HepG2 (cell line): ENCODE data around the gene NGF. TPM values are rescaled to one million over a fixed set of nuclear protein-coding genes. Genes with fewer than 3 reads are reported as not detected.

Experiments used
- ATAC-seq: fragments of 200-7000 bp; cut with Tn5 transposase; 3 replicates; pipeline ENCODE4 v1.9.1; 2020; ENCODE audit warnings: mild to moderate bottlenecking, moderate library complexity
- BruUV-seq: library from RNA; stranded (reverse); fragments of 400-500 nt; replicated peaks from 2 replicates; lab custom pipeline; 2021; lab: Mats Ljungman, UMichigan
- CTCF ChIA-PET: fragments of 300-600 bp; formaldehyde crosslinking; extraction: SDS; loops from one replicate; lab custom pipeline; 2021; ENCODE audit warnings: low total read pairs, inconsistent platforms, low intra/inter-chr PET ratio; lab: Yijun Ruan, JAX
- POLR2A ChIA-PET: fragments of 350-600 bp; sonication (Branson Sonifier 250); formaldehyde crosslinking; loops from one replicate; lab custom pipeline; 2020; ENCODE audit warnings: antibody characterized with exemption, inconsistent platforms; lab: Yijun Ruan, JAX
- DNase-seq: peaks from one replicate; pipeline ENCODE4 v3.0.0-alpha.2; 2015; ENCODE audit warnings: low spot score
- FAIRE-seq: peaks from 3 replicates; lab custom pipeline; 2011; peaks lifted over from hg19 to GRCh38; lab: Jason Lieb, UNC
- H2AFZ ChIP-seq: one replicate; pipeline ENCODE4 v1.6.1; 2011; ENCODE audit warnings: low read length, inconsistent platforms
- H3K27ac ChIP-seq: fragments of 300-600 bp; 3 replicates; pipeline ENCODE4 v1.8.0; 2011; ENCODE audit warnings: mixed run types, mild to moderate bottlenecking, mixed read lengths, low read length, inconsistent platforms; ENCODE audit not compliant: insufficient read depth; ENCODE audit errors: extremely low read length
- H3K27me3 ChIP-seq, 2 experiments: fragments of 200-600 bp in 1 of 2; 2 replicates in 1 of 2; 3 replicates in 1 of 2; pipeline versions ENCODE4 v1.6.0 to v1.8.0; 2011; ENCODE audit warnings: low read length in 2 of 2, mild to moderate bottlenecking in 2 of 2, moderate library complexity in 2 of 2, inconsistent platforms in 1 of 2; ENCODE audit not compliant: insufficient read depth in 2 of 2, control insufficient read depth in 1 of 2
- H3K36me3 ChIP-seq, 2 experiments: fragments of 200-600 bp in 1 of 2; replicated peaks in 1 of 2; 2 replicates in 1 of 2; 3 replicates in 1 of 2; pipeline versions ENCODE4 v1.5.1 to v1.8.0; 2011; ENCODE audit warnings: low read length in 2 of 2, inconsistent platforms in 1 of 2; ENCODE audit not compliant: insufficient read depth in 2 of 2, control insufficient read depth in 1 of 2
- H3K4me1 ChIP-seq: 2 replicates; pipeline ENCODE4 v1.5.1; 2012; ENCODE audit warnings: low read length, inconsistent platforms; ENCODE audit not compliant: insufficient read depth
- H3K4me2 ChIP-seq: 2 replicates; pipeline ENCODE4 v1.6.0; 2011; ENCODE audit warnings: low read depth, low read length, inconsistent platforms
- H3K4me3 ChIP-seq, 3 experiments: fragments of 200-600 bp in 1 of 3; sonication (generic), shearing (Covaris generic) in 1 of 3; replicated peaks in 1 of 3; 2 replicates each; pipeline ENCODE4 v1.5.1; 2011 to 2016; ENCODE audit warnings: low read length in 3 of 3, inconsistent platforms in 2 of 3, low read depth in 2 of 3, mild to moderate bottlenecking in 2 of 3, control low read depth in 1 of 3, mixed read lengths in 1 of 3; ENCODE audit not compliant: insufficient read depth in 1 of 3
- H3K79me2 ChIP-seq: one replicate; pipeline ENCODE4 v1.6.1; 2011; ENCODE audit warnings: low read length, inconsistent platforms; ENCODE audit not compliant: insufficient read depth
- H3K9ac ChIP-seq: 2 replicates; pipeline ENCODE4 v1.6.0; 2011; ENCODE audit warnings: mild to moderate bottlenecking, low read depth, low read length, inconsistent platforms; ENCODE audit not compliant: insufficient read depth
- H3K9me3 ChIP-seq: 2 replicates; pipeline ENCODE4 v1.5.1; 2012; ENCODE audit warnings: mild to moderate bottlenecking, low read length
- H4K20me1 ChIP-seq: 2 replicates; pipeline ENCODE4 v1.6.0; 2011; ENCODE audit warnings: inconsistent platforms, mild to moderate bottlenecking, low read length, moderate library complexity; ENCODE audit not compliant: insufficient read depth
- CENPT ChIP-seq: sonication (generic); formaldehyde crosslinking; IDR thresholded peaks from 2 replicates; pipeline ENCODE4 v1.8.0; 2022; ENCODE audit warnings: low read depth, mild to moderate bottlenecking, moderate library complexity, missing genetic modification reagents
- GATAD1 ChIP-seq: IDR thresholded peaks from 2 replicates; pipeline ENCODE4 v1.6.1; 2016; ENCODE audit warnings: missing genetic modification reagents, missing compliant biosample characterization
- ZBTB42 ChIP-seq: sonication (generic); formaldehyde crosslinking; IDR thresholded peaks from 2 replicates; pipeline ENCODE4 v1.5.0; 2020; ENCODE audit warnings: mild to moderate bottlenecking, missing genetic modification reagents
- ZFP1 ChIP-seq: IDR thresholded peaks from 2 replicates; pipeline ENCODE4 v1.6.1; 2016
- ZIK1 ChIP-seq: sonication (generic); formaldehyde crosslinking; IDR thresholded peaks from 2 replicates; pipeline ENCODE4 v1.5.0; 2020; ENCODE audit warnings: mild to moderate bottlenecking, low read depth, missing genetic modification reagents, borderline replicate concordance
- ZXDC ChIP-seq: sonication (generic); formaldehyde crosslinking; IDR thresholded peaks from 2 replicates; pipeline ENCODE4 v1.5.0; 2020; ENCODE audit warnings: mild to moderate bottlenecking, missing genetic modification reagents
- in situ Hi-C: cut with HindIII; loops from 2 replicates; pipeline ENCODE4 v1.10.0; 2017; ENCODE audit warnings: low pct_unique_long_range_greater_than_20kb; ENCODE audit not compliant: extremely low pct_ligation_motif_present
- intact Hi-C: fragments of 100-400 bp; cut with micrococcal nuclease; formaldehyde crosslinking; loops from one replicate; pipeline ENCODE4 v1.10.0; 2022; ENCODE audit not compliant: unreplicated experiment
- polyA plus RNA-seq, 8 experiments: library from polyadenylated mRNA; depleted of rRNA in 3 of 8; stranded (reverse) in 7 of 8; unstranded in 1 of 8; fragments of >200 nt; fragmentation: Illumina TruSeq in 4 of 8; extraction: Trizol in 4 of 8; gene quantifications; 2 replicates each; pipeline versions ENCODE4 v1.2.1 to v1.2.3, GENCODE V29; 2011 to 2016; ENCODE audit warnings: low read depth in 4 of 8, missing spikeins in 1 of 8, mixed read lengths in 1 of 8; ENCODE audit not compliant: insufficient read depth in 1 of 8
- total RNA-seq, 5 experiments: library from RNA; depleted of rRNA; stranded (reverse); fragments of >200 nt; fragmentation: Illumina TruSeq; extraction: Trizol; gene quantifications; 2 replicates each; pipeline ENCODE4 v1.2.3, GENCODE V29; 2016; ENCODE audit warnings: low read depth in 1 of 5
- TF ChIP-seq, protein P1 (sequence below): sonication (generic); formaldehyde crosslinking; IDR thresholded peaks from 2 replicates; pipeline ENCODE4 v1.5.0; 2020; ENCODE audit warnings: mild to moderate bottlenecking, missing genetic modification reagents, borderline replicate concordance
- TF ChIP-seq, protein P2 (sequence below): sonication (generic); formaldehyde crosslinking; IDR thresholded peaks from 2 replicates; pipeline ENCODE4 v1.8.1; 2023; ENCODE audit warnings: missing genetic modification reagents, mild to moderate bottlenecking, borderline replicate concordance

NGF gene
- total and polyA plus RNA-seq, 2 of the 13 experiments (the other 11 are each of a cell fraction or from before 2014, with no cell fraction given), result not detected

DNA sequence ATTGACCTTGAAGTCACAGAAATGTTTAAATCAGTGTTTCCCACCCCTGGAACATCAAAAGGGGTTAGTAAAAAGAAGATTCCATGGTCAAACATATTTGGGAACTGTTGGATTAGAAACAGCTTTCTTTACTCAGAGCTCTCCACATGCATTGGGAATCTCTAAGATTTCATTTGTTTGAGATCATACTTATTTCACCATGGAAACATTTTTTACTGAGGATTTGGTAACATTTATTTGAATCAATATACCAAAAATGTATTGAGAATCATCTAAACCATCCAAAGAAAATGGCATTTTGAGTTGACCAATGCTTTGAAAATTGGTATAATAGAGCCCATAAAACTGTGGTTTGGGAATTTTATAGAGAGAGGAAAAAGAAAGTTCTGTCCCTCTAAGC, 25.3 kb downstream of the NGF start:
- no peaks in the 10 kb centered on the region for H3K4me1 ChIP-seq
- TF ChIP-seq GATAD1 (CRISPR knock-in tag), result no peak
- no peak for TF ChIP-seq CENPT (CRISPR knock-in tag)
- TF ChIP-seq ZXDC (CRISPR knock-in tag), result no peak
- TF ChIP-seq, protein P1, sequence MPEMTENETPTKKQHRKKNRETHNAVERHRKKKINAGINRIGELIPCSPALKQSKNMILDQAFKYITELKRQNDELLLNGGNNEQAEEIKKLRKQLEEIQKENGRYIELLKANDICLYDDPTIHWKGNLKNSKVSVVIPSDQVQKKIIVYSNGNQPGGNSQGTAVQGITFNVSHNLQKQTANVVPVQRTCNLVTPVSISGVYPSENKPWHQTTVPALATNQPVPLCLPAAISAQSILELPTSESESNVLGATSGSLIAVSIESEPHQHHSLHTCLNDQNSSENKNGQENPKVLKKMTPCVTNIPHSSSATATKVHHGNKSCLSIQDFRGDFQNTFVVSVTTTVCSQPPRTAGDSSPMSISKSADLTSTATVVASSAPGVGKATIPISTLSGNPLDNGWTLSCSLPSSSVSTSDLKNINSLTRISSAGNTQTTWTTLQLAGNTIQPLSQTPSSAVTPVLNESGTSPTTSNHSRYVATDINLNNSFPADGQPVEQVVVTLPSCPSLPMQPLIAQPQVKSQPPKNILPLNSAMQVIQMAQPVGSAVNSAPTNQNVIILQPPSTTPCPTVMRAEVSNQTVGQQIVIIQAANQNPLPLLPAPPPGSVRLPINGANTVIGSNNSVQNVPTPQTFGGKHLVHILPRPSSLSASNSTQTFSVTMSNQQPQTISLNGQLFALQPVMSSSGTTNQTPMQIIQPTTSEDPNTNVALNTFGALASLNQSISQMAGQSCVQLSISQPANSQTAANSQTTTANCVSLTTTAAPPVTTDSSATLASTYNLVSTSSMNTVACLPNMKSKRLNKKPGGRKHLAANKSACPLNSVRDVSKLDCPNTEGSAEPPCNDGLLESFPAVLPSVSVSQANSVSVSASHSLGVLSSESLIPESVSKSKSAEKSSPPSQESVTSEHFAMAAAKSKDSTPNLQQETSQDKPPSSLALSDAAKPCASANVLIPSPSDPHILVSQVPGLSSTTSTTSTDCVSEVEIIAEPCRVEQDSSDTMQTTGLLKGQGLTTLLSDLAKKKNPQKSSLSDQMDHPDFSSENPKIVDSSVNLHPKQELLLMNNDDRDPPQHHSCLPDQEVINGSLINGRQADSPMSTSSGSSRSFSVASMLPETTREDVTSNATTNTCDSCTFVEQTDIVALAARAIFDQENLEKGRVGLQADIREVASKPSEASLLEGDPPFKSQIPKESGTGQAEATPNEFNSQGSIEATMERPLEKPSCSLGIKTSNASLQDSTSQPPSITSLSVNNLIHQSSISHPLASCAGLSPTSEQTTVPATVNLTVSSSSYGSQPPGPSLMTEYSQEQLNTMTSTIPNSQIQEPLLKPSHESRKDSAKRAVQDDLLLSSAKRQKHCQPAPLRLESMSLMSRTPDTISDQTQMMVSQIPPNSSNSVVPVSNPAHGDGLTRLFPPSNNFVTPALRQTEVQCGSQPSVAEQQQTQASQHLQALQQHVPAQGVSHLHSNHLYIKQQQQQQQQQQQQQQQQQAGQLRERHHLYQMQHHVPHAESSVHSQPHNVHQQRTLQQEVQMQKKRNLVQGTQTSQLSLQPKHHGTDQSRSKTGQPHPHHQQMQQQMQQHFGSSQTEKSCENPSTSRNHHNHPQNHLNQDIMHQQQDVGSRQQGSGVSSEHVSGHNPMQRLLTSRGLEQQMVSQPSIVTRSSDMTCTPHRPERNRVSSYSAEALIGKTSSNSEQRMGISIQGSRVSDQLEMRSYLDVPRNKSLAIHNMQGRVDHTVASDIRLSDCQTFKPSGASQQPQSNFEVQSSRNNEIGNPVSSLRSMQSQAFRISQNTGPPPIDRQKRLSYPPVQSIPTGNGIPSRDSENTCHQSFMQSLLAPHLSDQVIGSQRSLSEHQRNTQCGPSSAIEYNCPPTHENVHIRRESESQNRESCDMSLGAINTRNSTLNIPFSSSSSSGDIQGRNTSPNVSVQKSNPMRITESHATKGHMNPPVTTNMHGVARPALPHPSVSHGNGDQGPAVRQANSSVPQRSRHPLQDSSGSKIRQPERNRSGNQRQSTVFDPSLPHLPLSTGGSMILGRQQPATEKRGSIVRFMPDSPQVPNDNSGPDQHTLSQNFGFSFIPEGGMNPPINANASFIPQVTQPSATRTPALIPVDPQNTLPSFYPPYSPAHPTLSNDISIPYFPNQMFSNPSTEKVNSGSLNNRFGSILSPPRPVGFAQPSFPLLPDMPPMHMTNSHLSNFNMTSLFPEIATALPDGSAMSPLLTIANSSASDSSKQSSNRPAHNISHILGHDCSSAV (CRISPR knock-in tag), result no peak
- no peak for TF ChIP-seq ZIK1
- no peak for TF ChIP-seq ZFP1 (CRISPR knock-in tag)
- TF ChIP-seq, protein P2, sequence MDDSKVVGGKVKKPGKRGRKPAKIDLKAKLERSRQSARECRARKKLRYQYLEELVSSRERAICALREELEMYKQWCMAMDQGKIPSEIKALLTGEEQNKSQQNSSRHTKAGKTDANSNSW (CRISPR knock-in tag), result no peak
- TF ChIP-seq ZBTB42, result no peak
- TF ChIP-seq, all 625 proteins: peak for 0
- no peaks in the 10 kb centered on the region for H3K36me3 ChIP-seq
- no peak overlapping the region for H3K9ac ChIP-seq
- no peaks in the 10 kb centered on the region for H3K9me3 ChIP-seq
- no peaks in the 10 kb centered on the region for H4K20me1 ChIP-seq
- no peak for ATAC-seq
- H3K27me3 ChIP-seq, result no peaks in the 10 kb centered on the region
- no peak overlapping the region for H3K4me2 ChIP-seq
- intact Hi-C loops (no loop called here), in situ Hi-C loops (no loop called here)
- H3K79me2 ChIP-seq, result no peaks in the 10 kb centered on the region
- H3K27ac ChIP-seq, result no peak overlapping the region
- no TSS peak for BruUV-seq
- H2AFZ ChIP-seq, result no peak overlapping the region
- FAIRE-seq, result no peak
- POLR2A ChIA-PET, result no interaction called here
- no peak overlapping the region for H3K4me3 ChIP-seq
- no peak for DNase-seq
- CTCF ChIA-PET, result no interaction called here
